Esophagus squamous epithelium (tissue), 5 donors: Measurements from ENCODE around the gene FOXO3. TPM values are rescaled to one million over a fixed set of nuclear protein-coding genes. Genes with fewer than 3 reads are reported as not detected.

Experiments
- DNase-seq: peaks from one replicate; lab custom pipeline; 2025; lab: John Stamatoyannopoulos, UW
- H3K27ac ChIP-seq, 4 donors: fragments of 200-600 bp; sonication (generic); one replicate each; pipeline ENCODE4 v1.5.1; 2016 to 2019; ENCODE audit warnings: mild to moderate bottlenecking in 1 of 4
- H3K27me3 ChIP-seq, 4 donors: fragments of 200-600 bp; sonication (generic); 1 replicate in 3 of 4; 2 replicates in 1 of 4; pipeline versions ENCODE4 v1.5.1 to v1.6.0; 2017 to 2021; ENCODE audit warnings: antibody characterized with exemption in 1 of 4
- H3K36me3 ChIP-seq, 3 donors: fragments of 200-600 bp; sonication (generic); one replicate each; pipeline ENCODE4 v1.5.1; 2016 to 2019
- H3K4me1 ChIP-seq, 3 donors: fragments of 200-600 bp; sonication (generic); one replicate each; pipeline ENCODE4 v1.5.1; 2017 to 2019
- H3K4me3 ChIP-seq, 4 donors: fragments of 200-600 bp; sonication (generic); 1 replicate in 3 of 4; 2 replicates in 1 of 4; pipeline ENCODE4 v1.5.1; 2016 to 2019; ENCODE audit warnings: mild to moderate bottlenecking in 2 of 4, moderate library complexity in 1 of 4
- H3K9me3 ChIP-seq, 3 donors: fragments of 200-600 bp; sonication (generic); one replicate each; pipeline ENCODE4 v1.5.1; 2016 to 2019
- CTCF ChIP-seq, 6 experiments: fragments of 450-650 bp in 4 of 6; fragments of 200-600 bp in 2 of 6; sonication (generic) in 2 of 6; IDR thresholded peaks; one replicate each; pipeline ENCODE4 v1.5.1; 2016 to 2019; ENCODE audit warnings: antibody characterized with exemption in 6 of 6, mild to moderate bottlenecking in 4 of 6, moderate library complexity in 4 of 6
- POLR2A ChIP-seq, 4 donors: fragments of 450-650 bp; IDR thresholded peaks; one replicate each; pipeline ENCODE4 v1.6.1; 2017; ENCODE audit warnings: antibody characterized with exemption in 4 of 4, mild to moderate bottlenecking in 4 of 4, moderate library complexity in 3 of 4
- WGBS, 2 donors: methylation state at CpG; one replicate each; pipeline ENCODE4 v1.1.5; 2018; 5-methylcytosine and 5-hydroxymethylcytosine counted together
- intact Hi-C: fragments of 100-400 bp; cut with DNase I; formaldehyde crosslinking; loops from one replicate; pipeline ENCODE4 v1.15.0; 2022
- total RNA-seq, 4 donors: library from RNA; depleted of rRNA; stranded (reverse); fragments of >200 nt; gene quantifications; one replicate each; pipeline ENCODE4 v1.1.0, GENCODE V29; 2016
- donor health status: DM: yes; HTN: yes; CAD: no.

The FOXO3 gene
- total RNA-seq, 4 donors from 2014 or later = 30.3 to 80.7 (median 34.3) TPM

GRCh38 chr6:108673153-108673552 is 112.4 kb downstream of the FOXO3 start:
- intact Hi-C loops = no loop called here
- Histone ChIP-seq H3K27ac (peak overlapping the region; percentile 2 to 31 (median 12)), H3K27me3 (no peaks in the 10 kb centered on the region), H3K4me3 (no peak overlapping the region), H3K4me1 (peaks cover 8 to 92% (median 51%) of the 10 kb centered on the region in 3 donors), H3K9me3 (no peaks in the 10 kb centered on the region), H3K36me3 (peaks cover 0 to 18% (median 0%) of the 10 kb centered on the region in 3 donors)
- no peak for DNase-seq
- WGBS, 2 donors = 70 to 100% methylated on average over 3 to 4 of the region's 6 CpGs
- TF ChIP-seq CTCF (IDR thresholded peaks at IDR 0.05) (no peak), POLR2A (IDR thresholded peaks at IDR 0.05) (no peak)

- WGBS, 2 donors = 62 to 72% methylated on average over 2 of the region's 2 CpGs
- Histone ChIP-seq H3K9me3 (no peaks in the 10 kb centered on the region), H3K27me3 (no peaks in the 10 kb centered on the region), H3K4me1 (peaks cover 8 to 91% (median 49%) of the 10 kb centered on the region in 3 donors), H3K36me3 (peaks cover 0 to 13% (median 0%) of the 10 kb centered on the region in 3 donors), H3K4me3 (no peak overlapping the region), H3K27ac (peak overlapping the region; percentile 2 to 31 (median 12))
- no peak for DNase-seq
- intact Hi-C loops = no loop called here
- TF ChIP-seq POLR2A (IDR thresholded peaks at IDR 0.05) (no peak), CTCF (IDR thresholded peaks at IDR 0.05) (no peak)
Observed at GRCh38 chr6:108673602-108674001, 112.9 kb downstream of the FOXO3 start.

- TF ChIP-seq CTCF (IDR thresholded peaks at IDR 0.05) (no peak), POLR2A (IDR thresholded peaks at IDR 0.05) (no peak)
- Histone ChIP-seq H3K4me1 (peaks cover 8 to 79% (median 41%) of the 10 kb centered on the region in 3 donors), H3K27me3 (no peaks in the 10 kb centered on the region), H3K36me3 (peaks cover 0 to 16% (median 0%) of the 10 kb centered on the region in 3 donors), H3K9me3 (no peaks in the 10 kb centered on the region), H3K27ac (peak overlapping the region in 3 of 4 donors; percentile 10 to 41 (median 40)), H3K4me3 (no peak overlapping the region)
- 70 to 73% methylated on average over 3 of the region's 3 CpGs for WGBS, 2 donors
- intact Hi-C loops = no loop called here
- no peak for DNase-seq
Observed at GRCh38 chr6:108675226-108676200, 114.8 kb downstream of the FOXO3 start.

- H3K36me3 ChIP-seq = peaks cover 0 to 18% (median 0%) of the 10 kb centered on the region in 3 donors
- H3K9me3 ChIP-seq = no peaks in the 10 kb centered on the region
- WGBS, 2 donors = 90 to 94% methylated on average over 3 of the region's 3 CpGs
- intact Hi-C loops = no loop called here
- H3K4me1 ChIP-seq = peaks cover 8 to 68% (median 33%) of the 10 kb centered on the region in 3 donors
- TF ChIP-seq POLR2A (IDR thresholded peaks at IDR 0.05) (no peak), CTCF (IDR thresholded peaks at IDR 0.05) (no peak)
- DNase-seq = no peak
- no peak overlapping the region for H3K4me3 ChIP-seq
- no peaks in the 10 kb centered on the region for H3K27me3 ChIP-seq
- H3K27ac ChIP-seq = peak overlapping the region in 1 of 4 donors; percentile 41
Observed at GRCh38 chr6:108676555-108676954, 115.8 kb downstream of the FOXO3 start.

- no peak for DNase-seq
- no peaks in the 10 kb centered on the region for H3K27me3 ChIP-seq
- WGBS, 2 donors = 91 to 97% methylated on average over 3 of the region's 3 CpGs
- H3K27ac ChIP-seq = peak overlapping the region in 1 of 4 donors; percentile 1
- H3K36me3 ChIP-seq = peaks cover 0 to 19% (median 0%) of the 10 kb centered on the region in 3 donors
- peaks cover 8 to 68% (median 30%) of the 10 kb centered on the region in 3 donors for H3K4me1 ChIP-seq
- intact Hi-C loops = no loop called here
- no peaks in the 10 kb centered on the region for H3K9me3 ChIP-seq
- TF ChIP-seq CTCF (IDR thresholded peaks at IDR 0.05) (no peak), POLR2A (IDR thresholded peaks at IDR 0.05) (no peak)
- H3K4me3 ChIP-seq = no peak overlapping the region
Observed at GRCh38 chr6:108677357-108677756, 116.6 kb downstream of the FOXO3 start.
